GM18526 (cell line): ENCODE results near the gene DYNLT3.

Source experiments
- POLR2A ChIP-seq: IDR thresholded peaks from 3 replicates; pipeline ENCODE4 v1.6.1; 2011; ENCODE audit not compliant: insufficient read length; ENCODE audit errors: extremely low read depth

Gene DYNLT3, protein sequence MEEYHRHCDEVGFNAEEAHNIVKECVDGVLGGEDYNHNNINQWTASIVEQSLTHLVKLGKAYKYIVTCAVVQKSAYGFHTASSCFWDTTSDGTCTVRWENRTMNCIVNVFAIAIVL

DNA sequence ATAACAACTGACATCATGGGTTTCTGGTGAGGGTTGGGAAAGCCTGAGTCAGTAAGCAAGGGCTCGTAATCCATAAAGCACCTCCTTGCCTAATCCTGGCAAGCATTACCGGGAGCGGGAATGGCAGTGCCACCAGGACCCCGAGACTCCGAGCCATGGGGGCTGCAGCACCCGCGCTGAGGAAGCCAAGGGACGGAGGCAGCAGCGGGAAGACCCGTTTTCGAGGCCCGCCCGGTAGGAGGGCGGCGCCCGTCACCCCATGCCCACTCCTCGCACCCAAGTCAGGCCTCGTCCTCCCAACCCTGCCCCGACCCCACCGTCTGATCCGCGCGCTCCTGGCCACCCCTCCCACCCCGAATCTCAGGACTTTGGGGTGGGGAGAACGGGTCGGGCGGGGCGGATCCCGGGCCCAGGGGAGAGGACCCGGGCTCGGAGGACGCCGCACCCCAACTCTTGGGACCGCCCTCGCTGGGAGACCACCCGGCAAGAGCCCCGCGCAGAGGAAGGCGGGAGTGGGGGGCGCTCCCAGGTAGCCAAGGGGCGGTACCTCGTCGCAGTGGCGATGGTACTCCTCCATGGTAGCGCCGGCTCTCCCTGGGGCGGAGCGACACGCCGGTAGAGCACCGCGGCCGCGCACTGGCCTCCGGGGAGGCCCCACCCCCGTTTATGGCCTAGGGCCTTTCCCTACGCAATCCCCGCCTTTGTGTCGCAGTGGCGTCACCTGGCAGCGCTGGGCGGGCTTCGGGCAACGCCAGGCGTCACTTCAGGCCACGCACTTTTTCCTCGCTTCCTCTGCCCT is at the start of gene DYNLT3:
TSS of gene DYNLT3 (minus strand) at position 638 of the 799 bp plus-strand sequence. CDS start at position 577, 61 bp downstream.
- TF ChIP-seq POLR2A, result peak; percentile 50

DNA sequence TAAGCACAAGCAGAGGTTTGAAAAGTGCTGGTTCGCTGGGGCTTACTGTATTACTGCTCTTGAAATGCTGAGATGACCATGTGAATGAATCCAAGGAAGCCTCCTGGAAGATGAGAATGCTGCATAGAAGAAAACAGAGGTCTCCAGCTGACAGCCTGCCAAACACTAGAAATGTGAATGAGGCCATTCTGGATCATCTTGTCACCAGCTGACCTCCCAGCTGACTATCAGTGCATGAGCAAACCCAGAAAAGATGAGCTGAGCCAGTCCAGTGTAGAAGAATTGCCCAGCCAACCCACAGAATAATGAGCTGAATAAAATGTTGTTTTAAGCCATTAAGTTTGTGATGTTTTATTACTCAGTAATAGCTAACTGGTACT is 49.1 kb upstream of the DYNLT3 start:
- TF ChIP-seq POLR2A, result no peak

DNA sequence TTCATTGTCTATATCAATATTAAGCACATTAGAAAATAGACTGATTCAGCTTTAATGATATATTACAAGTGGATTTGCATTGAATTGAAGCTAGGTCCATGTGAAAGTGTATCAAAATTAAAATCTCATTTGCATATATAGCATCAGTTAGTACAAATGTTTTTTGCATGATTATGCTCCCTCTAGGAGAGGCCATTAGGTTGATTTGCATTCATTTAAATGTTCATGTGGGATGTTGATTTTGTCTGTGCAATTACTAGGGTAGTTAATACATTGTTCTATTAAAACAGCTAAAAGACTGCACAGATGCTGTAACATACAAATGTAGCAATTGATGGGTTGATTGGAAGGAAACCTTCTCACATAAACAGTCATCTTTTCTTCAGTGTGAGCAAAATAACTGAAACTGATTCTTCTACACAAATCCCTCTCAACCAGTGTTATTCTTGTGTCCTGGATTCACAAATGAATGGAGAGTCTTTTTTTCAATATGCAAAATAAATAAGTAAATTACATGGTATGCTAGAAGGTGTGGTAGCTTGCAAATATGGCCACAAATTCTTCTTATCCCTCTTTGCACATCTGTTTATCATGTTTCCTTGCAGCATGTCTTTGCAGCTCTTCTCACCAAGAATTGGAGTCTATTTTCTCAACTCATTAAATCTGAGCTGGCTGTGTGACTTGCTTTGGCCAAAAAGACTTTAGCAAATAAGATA is 48.6 kb upstream of the DYNLT3 start:
- no peak for TF ChIP-seq POLR2A

DNA sequence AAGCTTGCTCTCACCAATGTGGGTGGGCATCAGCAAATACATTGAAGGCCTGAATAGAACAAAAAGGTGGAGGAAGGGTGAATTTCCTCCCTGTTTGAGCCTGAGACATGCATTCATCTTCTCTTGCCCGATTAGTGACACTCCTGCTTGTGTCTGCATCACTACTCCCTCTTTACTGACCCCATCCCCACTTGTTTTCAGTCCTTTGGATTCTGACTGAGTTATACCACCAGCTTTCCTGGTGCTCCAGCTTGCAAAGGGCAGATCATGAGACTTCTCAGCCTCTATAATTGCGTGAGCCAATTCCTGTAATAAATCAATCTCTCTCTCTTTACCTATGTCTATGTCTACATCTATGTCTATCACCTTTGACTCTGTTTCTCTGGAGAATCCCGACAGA is 47.4 kb upstream of the DYNLT3 start:
- no peak for TF ChIP-seq POLR2A

DNA sequence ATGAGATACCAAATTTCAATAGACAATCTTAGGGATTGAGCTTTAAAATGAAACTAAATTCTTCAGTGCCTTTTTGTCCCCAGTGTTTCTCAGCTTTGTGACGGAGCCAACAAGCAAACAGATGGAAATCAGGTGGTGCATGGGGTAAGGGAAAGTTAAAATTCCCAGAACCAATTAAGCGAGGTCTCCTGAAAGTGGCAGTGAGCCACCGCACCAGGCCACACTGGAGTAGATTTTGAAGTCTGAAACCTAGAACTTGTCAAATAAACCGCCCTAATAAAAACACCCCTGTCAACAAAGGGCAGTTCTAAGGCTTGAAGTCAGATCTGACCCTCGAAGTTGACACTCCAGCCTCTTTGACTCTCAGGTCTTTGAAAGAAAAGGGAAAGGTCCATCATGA is 40.6 kb upstream of the DYNLT3 start:
- no peak for TF ChIP-seq POLR2A

DNA sequence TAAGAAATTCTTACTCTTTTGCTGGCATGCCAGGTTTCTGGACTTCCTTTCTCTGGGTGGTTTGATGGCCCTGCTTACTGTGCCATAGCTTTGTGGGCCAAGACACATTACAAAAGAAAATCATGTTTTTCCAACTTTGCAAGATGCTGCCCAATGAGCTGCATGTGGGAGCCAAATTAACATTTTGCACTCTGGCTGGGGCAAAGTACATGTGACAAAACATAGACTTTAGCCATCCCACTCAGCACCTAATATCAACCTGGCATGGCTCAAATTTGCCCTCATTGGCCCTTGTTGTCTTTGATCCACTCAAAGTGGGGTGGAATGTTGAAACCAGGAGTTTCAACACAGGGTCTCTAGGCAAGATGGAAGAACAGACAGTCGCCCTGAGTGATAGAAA is 40.0 kb upstream of the DYNLT3 start:
- TF ChIP-seq POLR2A, result no peak

DNA sequence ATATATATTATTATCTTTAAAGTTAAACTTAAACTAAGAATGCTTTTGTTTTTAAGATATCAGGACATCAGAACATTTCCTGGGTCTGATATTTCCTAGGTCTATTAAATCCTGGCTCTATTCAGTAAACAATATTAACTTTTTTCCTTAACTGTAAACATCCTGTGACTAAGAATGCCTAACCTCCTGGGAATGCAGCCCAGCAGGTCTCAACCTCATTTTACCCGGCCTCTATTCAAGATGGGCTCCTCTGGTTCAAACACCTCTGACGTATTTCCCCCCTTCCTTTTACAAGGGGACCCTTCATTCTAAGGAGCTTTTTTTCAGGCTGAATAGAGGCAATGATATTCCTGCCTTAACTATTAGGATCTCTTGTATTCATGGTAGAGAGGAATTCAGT is 35.8 kb upstream of the DYNLT3 start:
- TF ChIP-seq POLR2A, result no peak

DNA sequence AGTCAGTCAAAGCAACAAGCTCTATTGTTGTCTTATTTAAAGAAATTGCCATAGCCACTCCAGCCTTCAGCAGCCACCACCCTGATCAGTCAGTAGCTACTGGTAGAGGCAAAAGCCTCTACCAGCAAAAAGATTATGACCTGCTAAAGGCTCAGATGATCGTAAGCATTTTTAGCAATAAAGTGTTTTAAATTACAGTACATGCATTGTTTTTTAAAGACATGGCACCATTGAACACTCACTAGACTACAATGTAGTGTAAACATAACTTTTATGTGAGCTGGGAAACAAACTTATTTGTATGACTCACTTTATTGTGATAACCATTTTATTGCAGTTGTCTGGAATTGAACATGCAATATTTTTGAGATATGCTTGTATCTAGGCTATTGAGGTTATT is 32.3 kb upstream of the DYNLT3 start:
- TF ChIP-seq POLR2A, result no peak

DNA sequence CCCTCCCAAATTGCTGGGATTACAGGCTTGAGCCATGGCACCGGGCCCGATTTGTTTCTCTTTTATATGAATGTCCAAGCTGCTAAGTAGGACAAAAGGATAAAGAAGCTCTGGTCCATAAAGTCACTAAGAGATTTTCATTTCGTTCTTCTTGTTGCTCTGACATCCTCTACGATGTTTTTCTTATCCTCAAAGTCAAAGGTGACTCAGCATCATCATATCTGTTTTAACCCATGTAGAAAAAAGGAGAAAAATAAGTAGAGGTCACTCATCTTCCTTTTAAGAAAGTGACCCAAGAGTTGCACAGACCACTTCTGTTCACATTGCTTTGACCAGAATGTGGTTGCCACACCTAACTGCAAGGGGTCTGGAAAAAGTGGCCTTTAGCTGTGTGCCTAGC is 29.3 kb upstream of the DYNLT3 start:
- no peak for TF ChIP-seq POLR2A

DNA sequence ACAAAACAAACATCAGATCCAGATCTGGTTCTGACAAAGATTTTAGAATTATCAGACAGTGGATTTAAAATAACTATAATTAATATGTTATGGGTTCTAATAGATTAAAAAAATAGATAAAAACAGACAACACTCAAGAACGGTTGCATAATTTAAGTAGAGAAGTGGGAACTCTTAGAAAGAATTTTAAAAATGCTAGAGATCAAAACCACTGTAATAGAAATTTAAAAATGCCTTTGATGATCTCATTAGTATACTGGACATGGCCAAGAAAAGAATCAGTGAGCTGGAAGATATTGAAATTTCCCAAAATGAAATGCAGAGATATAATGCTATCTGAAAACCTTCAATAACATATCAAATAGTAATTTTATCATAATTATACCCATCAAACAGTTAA is 28.3 kb upstream of the DYNLT3 start:
- TF ChIP-seq POLR2A, result no peak

DNA sequence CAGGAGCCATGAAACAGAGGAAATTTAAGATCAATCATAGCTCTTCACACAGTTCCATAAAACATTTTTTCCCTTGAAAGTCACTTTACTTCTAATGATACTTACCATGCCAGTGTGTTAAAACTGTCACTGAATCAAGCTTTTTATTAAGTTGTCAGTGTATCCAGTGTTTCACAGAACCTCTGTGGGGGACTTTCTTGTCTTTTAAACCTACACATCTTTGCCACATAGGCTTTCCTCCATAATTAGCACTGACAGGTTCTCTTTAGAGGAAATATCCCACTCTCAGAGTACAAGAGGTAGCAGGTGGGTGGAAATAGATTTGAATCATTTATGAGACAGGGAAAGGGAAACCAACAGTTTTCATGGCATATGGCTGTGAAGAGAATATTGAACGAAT is 25.8 kb upstream of the DYNLT3 start:
- no peak for TF ChIP-seq POLR2A

DNA sequence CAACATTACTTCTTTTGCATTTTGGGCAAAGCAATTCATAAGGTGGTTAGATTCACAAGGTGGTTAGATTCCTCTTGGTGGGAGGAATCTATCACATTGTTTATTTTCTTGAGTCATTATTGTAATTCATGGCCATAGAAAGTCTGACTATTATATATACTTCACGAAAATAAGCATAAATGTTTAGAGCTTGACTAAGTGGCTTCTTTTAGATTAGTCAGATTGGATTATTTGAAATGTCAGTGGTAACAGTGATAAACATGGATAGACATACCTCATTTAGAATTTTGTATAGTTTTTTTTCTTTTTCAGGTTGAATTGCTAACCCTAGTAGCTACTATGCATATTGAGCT is 24.9 kb upstream of the DYNLT3 start:
- no peak for TF ChIP-seq POLR2A

DNA sequence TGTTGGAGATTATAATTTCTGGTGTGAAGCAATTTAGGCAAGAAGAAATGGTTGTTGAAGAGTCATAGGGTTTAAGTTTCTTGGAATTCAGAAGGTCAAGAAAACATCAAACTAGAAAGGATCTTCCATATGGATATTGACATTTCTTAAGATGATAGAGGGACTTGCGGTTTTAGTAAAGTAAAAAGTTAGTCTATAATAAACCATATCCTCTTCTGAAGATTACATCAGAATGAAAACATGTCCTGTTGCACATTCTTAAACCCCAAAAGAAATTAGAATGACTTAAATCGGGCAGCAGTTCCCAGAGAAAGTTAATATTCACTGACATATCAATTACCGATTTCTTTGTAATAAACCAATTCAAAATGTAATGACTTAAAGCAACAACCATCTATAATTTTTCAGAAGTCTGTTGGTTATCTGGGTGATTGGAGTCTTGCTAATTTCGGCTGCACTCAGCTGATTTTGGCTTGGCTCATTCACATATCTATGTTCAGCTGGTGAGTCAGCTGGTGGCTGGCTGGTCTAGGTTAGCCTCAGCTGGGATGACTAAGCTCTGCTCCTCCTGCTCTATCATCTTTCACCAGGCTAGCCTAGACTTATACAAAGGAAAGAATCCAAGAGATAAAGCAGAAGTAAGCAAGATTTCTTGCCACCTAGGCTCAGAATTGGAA is 24.4 kb upstream of the DYNLT3 start:
- no peak for TF ChIP-seq POLR2A

DNA sequence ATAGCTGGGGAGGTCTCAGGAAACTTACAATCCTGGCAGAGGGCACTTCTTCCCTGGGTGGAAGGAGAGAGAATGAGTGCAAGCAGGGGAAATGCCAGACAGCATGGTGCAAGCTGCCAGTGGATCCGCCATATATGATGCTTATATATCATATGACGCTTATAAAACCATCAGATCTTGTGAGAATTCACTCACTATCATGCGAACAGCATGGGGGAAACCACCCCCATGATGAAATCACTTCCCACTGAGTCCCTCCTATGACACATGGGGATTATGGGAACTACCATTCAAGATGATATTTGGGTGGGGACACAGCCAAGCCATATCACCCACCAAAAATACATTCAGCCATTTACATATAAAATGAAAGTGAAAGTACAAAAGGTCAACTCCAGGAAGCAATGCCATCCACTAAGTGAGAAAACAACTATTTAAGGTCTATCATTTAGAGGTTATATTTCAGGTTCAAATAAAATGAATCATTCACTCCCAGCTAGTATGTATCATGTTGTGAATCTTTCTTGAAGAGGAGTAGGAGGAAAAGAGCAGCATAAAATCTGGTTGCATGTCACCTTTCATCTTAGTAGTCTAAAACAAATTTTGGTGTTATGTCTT is 20.3 kb upstream of the DYNLT3 start:
- TF ChIP-seq POLR2A, result no peak

DNA sequence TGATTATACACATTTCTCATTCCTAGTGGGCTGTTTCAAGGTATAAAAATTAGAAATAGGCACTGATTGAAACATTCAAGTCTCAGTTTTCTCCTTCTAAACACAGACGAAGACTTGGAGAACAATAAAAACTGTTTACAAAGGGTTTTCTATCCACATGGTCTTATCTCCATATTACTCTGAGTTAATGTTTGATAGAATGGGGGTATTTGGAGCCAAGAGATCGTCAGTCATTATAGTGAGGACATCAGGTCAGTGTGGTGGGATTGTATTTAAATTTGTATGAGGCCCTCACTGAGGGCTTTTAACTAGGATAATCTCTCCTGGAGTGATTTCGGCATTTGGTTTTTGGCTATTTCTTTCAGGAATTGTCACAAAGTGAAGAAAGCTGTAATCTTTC is 16.4 kb upstream of the DYNLT3 start:
- TF ChIP-seq POLR2A, result no peak
